Measurements from ENCODE around the gene RAB12.
"Not testable (repeated sequence)": the region's sequence is repeated elsewhere in the genome, so short reads cannot be mapped to it uniquely, and the experiment has no call there.

RAB12 gene

DNA sequence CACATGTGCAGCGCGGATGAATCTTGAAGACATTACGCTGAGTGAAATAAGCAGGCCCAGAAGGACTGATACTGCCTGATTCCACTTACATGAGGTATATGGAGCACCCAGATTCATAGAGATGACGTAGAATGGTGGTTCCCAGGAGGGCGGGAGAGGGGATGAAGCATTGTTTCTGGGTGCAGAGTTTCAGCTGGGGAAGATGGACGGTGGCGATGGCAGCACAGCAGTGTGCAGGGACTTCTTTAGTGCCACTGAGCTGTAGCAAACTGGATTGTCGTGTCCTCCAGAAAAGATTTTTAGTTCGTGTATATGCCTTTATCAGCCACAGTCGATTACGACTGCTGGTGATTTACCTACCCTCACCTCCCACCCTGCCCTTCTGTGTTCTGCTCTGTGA lies 30.5 kb downstream of the RAB12 start:
- no peaks in the 10 kb centered on the region for H4K20me1 ChIP-seq (ENCODE audit: control insufficient read depth, insufficient read depth, low read depth, low read length)
- no peak overlapping the region for H3K4me3 ChIP-seq (ENCODE audit: low read length)
- H3K27ac ChIP-seq (ENCODE audit: low read depth, low read length): no peak overlapping the region
- peaks cover 49% of the 10 kb centered on the region for H3K36me3 ChIP-seq (ENCODE audit: control insufficient read depth, low read length)
- peaks cover 6% of the 10 kb centered on the region; the same call in 1 of the 2 replicates for H3F3A ChIP-seq (ENCODE audit: control insufficient read depth, insufficient read depth)
- H3K9me3 ChIP-seq (ENCODE audit: control insufficient read depth, insufficient read depth, low read length): no peaks in the 10 kb centered on the region
- H3K4me1 ChIP-seq (ENCODE audit: control insufficient read depth, low read length): no peaks in the 10 kb centered on the region
- no peaks in the 10 kb centered on the region for H3K79me2 ChIP-seq (ENCODE audit: control insufficient read depth, low read length)
- no peak overlapping the region for H3K4me2 ChIP-seq (ENCODE audit: low read length)
- no peaks in the 10 kb centered on the region for H3K9me2 ChIP-seq (replicated peaks; ENCODE audit: control insufficient read depth, low read length)
- H3K27me3 ChIP-seq (ENCODE audit: control insufficient read depth, low read length): no peaks in the 10 kb centered on the region
- TF ChIP-seq, protein P1, sequence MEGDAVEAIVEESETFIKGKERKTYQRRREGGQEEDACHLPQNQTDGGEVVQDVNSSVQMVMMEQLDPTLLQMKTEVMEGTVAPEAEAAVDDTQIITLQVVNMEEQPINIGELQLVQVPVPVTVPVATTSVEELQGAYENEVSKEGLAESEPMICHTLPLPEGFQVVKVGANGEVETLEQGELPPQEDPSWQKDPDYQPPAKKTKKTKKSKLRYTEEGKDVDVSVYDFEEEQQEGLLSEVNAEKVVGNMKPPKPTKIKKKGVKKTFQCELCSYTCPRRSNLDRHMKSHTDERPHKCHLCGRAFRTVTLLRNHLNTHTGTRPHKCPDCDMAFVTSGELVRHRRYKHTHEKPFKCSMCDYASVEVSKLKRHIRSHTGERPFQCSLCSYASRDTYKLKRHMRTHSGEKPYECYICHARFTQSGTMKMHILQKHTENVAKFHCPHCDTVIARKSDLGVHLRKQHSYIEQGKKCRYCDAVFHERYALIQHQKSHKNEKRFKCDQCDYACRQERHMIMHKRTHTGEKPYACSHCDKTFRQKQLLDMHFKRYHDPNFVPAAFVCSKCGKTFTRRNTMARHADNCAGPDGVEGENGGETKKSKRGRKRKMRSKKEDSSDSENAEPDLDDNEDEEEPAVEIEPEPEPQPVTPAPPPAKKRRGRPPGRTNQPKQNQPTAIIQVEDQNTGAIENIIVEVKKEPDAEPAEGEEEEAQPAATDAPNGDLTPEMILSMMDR (IDR thresholded peaks at IDR 0.05; ENCODE audit: low read depth, low read length, poor library complexity, severe bottlenecking): no peak
- no peak for TF ChIP-seq EZH2phosphoT487 (IDR thresholded peaks at IDR 0.05; ENCODE audit: borderline replicate concordance, low read length)

DNA sequence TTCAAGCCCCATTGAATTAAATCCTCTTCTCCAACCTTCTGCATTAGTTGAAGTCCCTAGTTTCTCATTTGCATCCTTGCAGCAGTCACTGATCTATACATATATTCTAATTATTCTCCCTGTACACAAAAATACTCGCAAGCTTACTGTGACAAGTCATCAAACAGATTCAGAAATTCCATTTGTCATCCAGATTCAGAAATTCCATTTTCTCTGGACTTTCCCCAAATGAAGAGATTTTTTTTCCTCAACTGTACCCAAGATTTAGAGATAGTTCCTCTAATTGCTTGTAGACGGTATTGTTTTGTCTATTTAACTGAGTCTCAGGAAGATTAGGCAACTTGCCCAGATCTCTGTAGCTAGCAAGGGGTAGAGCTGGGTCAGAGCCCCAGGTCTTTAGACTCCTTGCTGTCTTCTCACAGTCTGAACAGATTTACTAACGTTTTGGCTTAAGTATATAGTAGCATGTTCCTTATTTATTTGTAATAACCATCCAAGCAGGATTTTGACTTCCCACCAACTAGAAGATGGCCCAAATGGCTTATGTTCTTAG lies 34.2 kb downstream of the RAB12 start:
- peaks cover 20% of the 10 kb centered on the region for H3K36me3 ChIP-seq (ENCODE audit: control insufficient read depth, low read length)
- H4K20me1 ChIP-seq (ENCODE audit: control insufficient read depth, insufficient read depth, low read depth, low read length): no peaks in the 10 kb centered on the region
- no peak overlapping the region for H3K27ac ChIP-seq (ENCODE audit: low read depth, low read length)
- H3F3A ChIP-seq (ENCODE audit: control insufficient read depth, insufficient read depth): peaks cover 6% of the 10 kb centered on the region; the same call in 1 of the 2 replicates
- H3K4me3 ChIP-seq (ENCODE audit: low read length): no peak overlapping the region
- no peak overlapping the region for H3K4me2 ChIP-seq (ENCODE audit: low read length)
- no peaks in the 10 kb centered on the region for H3K4me1 ChIP-seq (ENCODE audit: control insufficient read depth, low read length)
- H3K9me2 ChIP-seq (replicated peaks; ENCODE audit: control insufficient read depth, low read length): no peaks in the 10 kb centered on the region
- H3K9me3 ChIP-seq (ENCODE audit: control insufficient read depth, insufficient read depth, low read length): no peaks in the 10 kb centered on the region
- no peaks in the 10 kb centered on the region for H3K27me3 ChIP-seq (ENCODE audit: control insufficient read depth, low read length)
- TF ChIP-seq, protein P1 (IDR thresholded peaks at IDR 0.05; ENCODE audit: low read depth, low read length, poor library complexity, severe bottlenecking): no peak
- no peak for TF ChIP-seq EZH2phosphoT487 (IDR thresholded peaks at IDR 0.05; ENCODE audit: borderline replicate concordance, low read length)
- no peaks in the 10 kb centered on the region for H3K79me2 ChIP-seq (ENCODE audit: control insufficient read depth, low read length)

DNA sequence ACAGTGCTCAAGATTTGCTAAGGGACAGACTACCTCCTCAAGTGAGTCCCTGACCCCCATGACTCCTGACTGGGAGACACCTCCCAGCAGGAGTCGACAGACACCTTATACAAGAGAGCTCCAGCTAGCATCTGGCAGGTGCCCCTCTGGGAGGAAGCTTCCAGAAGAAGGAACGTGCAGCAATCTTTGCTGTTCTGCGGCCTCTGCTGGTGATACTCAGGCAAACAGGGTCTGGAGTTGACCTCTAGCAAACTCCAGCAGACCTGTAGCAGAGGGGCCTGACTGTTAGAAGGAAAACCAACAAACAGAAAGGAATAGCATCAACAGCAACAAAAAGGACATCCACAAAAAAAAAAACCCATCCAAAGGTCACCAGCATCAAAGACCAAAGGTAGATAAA lies 38.1 kb downstream of the RAB12 start:
- H4K20me1 ChIP-seq (ENCODE audit: control insufficient read depth, insufficient read depth, low read depth, low read length); H3F3A ChIP-seq (ENCODE audit: control insufficient read depth, insufficient read depth): not testable (repeated sequence)

DNA sequence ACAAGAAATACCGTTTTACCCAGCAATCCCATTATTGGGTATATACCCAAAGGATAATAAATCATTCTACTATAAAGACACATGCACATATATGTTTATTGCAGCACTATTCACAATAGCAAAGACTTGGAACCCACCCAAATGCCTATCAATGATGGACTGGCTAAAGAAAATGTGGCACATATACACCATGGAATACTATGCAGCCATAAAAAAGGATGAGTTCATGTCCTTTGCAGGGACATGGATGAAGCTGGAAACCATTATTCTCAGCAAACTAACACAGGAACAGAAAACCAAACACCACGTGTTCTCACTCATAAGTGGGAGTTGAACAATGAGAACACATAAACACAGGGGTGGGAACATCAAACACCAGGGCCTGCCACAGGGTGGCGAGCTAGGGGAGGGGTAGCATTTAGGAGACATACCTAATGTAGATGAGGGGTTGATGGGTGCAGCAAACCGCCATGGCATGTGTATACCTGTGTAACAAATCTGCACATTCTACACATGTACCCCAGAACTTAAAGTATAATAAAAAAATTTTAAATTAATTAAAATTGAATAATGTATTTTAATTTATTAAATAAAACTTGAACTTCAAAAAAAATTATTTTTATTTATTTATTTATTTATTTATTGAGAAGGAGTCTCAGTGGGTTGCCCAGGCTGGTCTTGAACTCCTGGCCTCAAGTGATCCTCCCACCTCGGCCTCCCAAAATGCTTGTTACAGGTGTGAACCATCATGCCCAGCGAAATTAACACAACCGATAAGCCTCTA lies 42.4 kb downstream of the RAB12 start:
- H3K4me2 ChIP-seq (ENCODE audit: low read length); H3K9me3 ChIP-seq (ENCODE audit: control insufficient read depth, insufficient read depth, low read length); H3F3A ChIP-seq (ENCODE audit: control insufficient read depth, insufficient read depth); H3K79me2 ChIP-seq (ENCODE audit: control insufficient read depth, low read length); H3K27me3 ChIP-seq (ENCODE audit: control insufficient read depth, low read length); H3K4me3 ChIP-seq (ENCODE audit: low read length); H3K9me2 ChIP-seq (replicated peaks; ENCODE audit: control insufficient read depth, low read length); H3K27ac ChIP-seq (ENCODE audit: low read depth, low read length); H3K36me3 ChIP-seq (ENCODE audit: control insufficient read depth, low read length); H4K20me1 ChIP-seq (ENCODE audit: control insufficient read depth, insufficient read depth, low read depth, low read length): not testable (repeated sequence)
- H3K4me1 ChIP-seq (ENCODE audit: control insufficient read depth, low read length): peaks cover 17% of the 10 kb centered on the region

More for the DNA sequence above, 38.1 kb downstream of the RAB12 start:
- not testable (repeated sequence) for H3K4me3 ChIP-seq (ENCODE audit: low read length); H3K79me2 ChIP-seq (ENCODE audit: control insufficient read depth, low read length); H3K27me3 ChIP-seq (ENCODE audit: control insufficient read depth, low read length); H3K9me2 ChIP-seq (replicated peaks; ENCODE audit: control insufficient read depth, low read length); H3K36me3 ChIP-seq (ENCODE audit: control insufficient read depth, low read length); H3K4me2 ChIP-seq (ENCODE audit: low read length); H3K4me1 ChIP-seq (ENCODE audit: control insufficient read depth, low read length); H3K27ac ChIP-seq (ENCODE audit: low read depth, low read length); H3K9me3 ChIP-seq (ENCODE audit: control insufficient read depth, insufficient read depth, low read length)

Measured in DOHH2 (cell line).